SU-DHL-6 (cell line): ENCODE results near the gene SMOC2.

Experiments used
- H2AFZ ChIP-seq: fragments of 200-600 bp; sonication (generic); 2 replicates; pipeline ENCODE4 v1.6.1; 2014; ENCODE audit warnings: low read depth, mild to moderate bottlenecking, moderate library complexity, mixed read lengths, antibody characterized with exemption, low read length; ENCODE audit not compliant: severe bottlenecking
- H3F3A ChIP-seq: fragments of 200-600 bp; shearing (Covaris generic); 2 replicates; pipeline ENCODE4 v1.6.0; 2016; ENCODE audit warnings: antibody characterized with exemption, mild to moderate bottlenecking; ENCODE audit not compliant: insufficient read depth
- H3K27ac ChIP-seq: fragments of 200-600 bp; sonication (generic); 2 replicates; pipeline ENCODE4 v1.5.1; 2016; ENCODE audit warnings: low read depth, mild to moderate bottlenecking, low read length, moderate library complexity, mixed read lengths
- H3K27me3 ChIP-seq: fragments of 200-600 bp; sonication (generic), shearing (Covaris generic); 2 replicates; pipeline ENCODE4 v1.6.0; 2014; ENCODE audit warnings: mild to moderate bottlenecking, low read length
- H3K36me3 ChIP-seq: fragments of 200-600 bp; sonication (generic); 2 replicates; pipeline ENCODE4 v1.6.1; 2014; ENCODE audit warnings: mild to moderate bottlenecking, low read length, mixed read lengths
- H3K4me2 ChIP-seq: fragments of 300-600, 200-600 bp; shearing (Covaris generic), sonication (generic); 2 replicates; pipeline ENCODE4 v1.6.0; 2014; ENCODE audit warnings: low read length, low read depth, mild to moderate bottlenecking; ENCODE audit not compliant: poor library complexity, severe bottlenecking
- H3K4me3 ChIP-seq: fragments of 200-600 bp; sonication (generic); 2 replicates; pipeline ENCODE4 v1.5.1; 2014; ENCODE audit warnings: antibody characterized with exemption, low read length, mild to moderate bottlenecking, mixed read lengths; ENCODE audit not compliant: insufficient read depth, poor library complexity, severe bottlenecking
- H3K79me2 ChIP-seq: fragments of 200-600 bp; sonication (generic); 2 replicates; pipeline ENCODE4 v1.6.1; 2014; ENCODE audit warnings: mild to moderate bottlenecking, low read length, moderate library complexity; ENCODE audit not compliant: insufficient read depth
- H3K9ac ChIP-seq: fragments of 200-600 bp; sonication (generic); 2 replicates; pipeline ENCODE4 v1.7.0; 2014; ENCODE audit warnings: mild to moderate bottlenecking, low read length
- H3K9me2 ChIP-seq: fragments of 200-600 bp; sonication (generic); replicated peaks from 2 replicates; pipeline ENCODE4 v1.6.1; 2014; ENCODE audit warnings: low read length; ENCODE audit not compliant: insufficient read depth
- H3K9me3 ChIP-seq: fragments of 200-600 bp; sonication (generic); 2 replicates; pipeline ENCODE4 v1.6.1; 2014; ENCODE audit warnings: low read length, mixed read lengths; ENCODE audit not compliant: insufficient read depth
- H4K20me1 ChIP-seq: fragments of 200-600 bp; sonication (generic); 2 replicates; pipeline ENCODE4 v1.6.1; 2014; ENCODE audit warnings: low read depth, mild to moderate bottlenecking, antibody characterized with exemption, low read length, moderate library complexity, mixed read lengths
- CTCF ChIP-seq: fragments of 200-600 bp; sonication (generic); IDR thresholded peaks from one replicate; pipeline ENCODE4 v1.5.1; 2017; ENCODE audit warnings: antibody characterized with exemption, mild to moderate bottlenecking, low read length, moderate library complexity; ENCODE audit not compliant: insufficient read depth, poor library complexity, severe bottlenecking
- EZH2phosphoT487 ChIP-seq: fragments of 200-600 bp; sonication (generic), shearing (Covaris generic); conservative IDR thresholded peaks from 2 replicates; pipeline ENCODE4 v1.6.1; 2018; ENCODE audit warnings: mild to moderate bottlenecking, antibody characterized with exemption, low read length, moderate library complexity, mixed read lengths

Gene SMOC2

GRCh38 chr6:168499045-168499650 is 58.2 kb downstream of the SMOC2 start:
- no peak overlapping the region for H3K27ac ChIP-seq
- H3K4me3 ChIP-seq = no peak overlapping the region
- no peaks in the 10 kb centered on the region for H4K20me1 ChIP-seq
- TF ChIP-seq EZH2phosphoT487 (no peak), CTCF (no peak)
- H3K27me3 ChIP-seq = no peaks in the 10 kb centered on the region
- no peak overlapping the region for H2AFZ ChIP-seq
- H3K4me2 ChIP-seq = no peak overlapping the region
- no peaks in the 10 kb centered on the region for H3K36me3 ChIP-seq
- no peaks in the 10 kb centered on the region for H3F3A ChIP-seq
- H3K9ac ChIP-seq = no peak overlapping the region
- no peaks in the 10 kb centered on the region for H3K79me2 ChIP-seq
- no peaks in the 10 kb centered on the region for H3K9me3 ChIP-seq
- H3K9me2 ChIP-seq = no peaks in the 10 kb centered on the region

GRCh38 chr6:168500519-168500918 is 59.5 kb downstream of the SMOC2 start:
- Histone ChIP-seq H3F3A (no peaks in the 10 kb centered on the region), H3K27me3 (no peaks in the 10 kb centered on the region), H3K36me3 (no peaks in the 10 kb centered on the region), H3K4me3 (no peak overlapping the region), H4K20me1 (no peaks in the 10 kb centered on the region), H3K79me2 (no peaks in the 10 kb centered on the region), H3K9me3 (no peaks in the 10 kb centered on the region), H3K4me2 (no peak overlapping the region), H2AFZ (no peak overlapping the region), H3K27ac (no peak overlapping the region), H3K9ac (no peak overlapping the region), H3K9me2 (no peaks in the 10 kb centered on the region)
- TF ChIP-seq EZH2phosphoT487 = no peak
- no peak for TF ChIP-seq CTCF

- Histone ChIP-seq H3K4me3 (no peak overlapping the region), H3K79me2 (no peaks in the 10 kb centered on the region), H2AFZ (no peak overlapping the region), H3K9ac (no peak overlapping the region), H3K27me3 (no peaks in the 10 kb centered on the region), H3K9me3 (no peaks in the 10 kb centered on the region), H3K36me3 (no peaks in the 10 kb centered on the region), H4K20me1 (no peaks in the 10 kb centered on the region), H3K27ac (no peak overlapping the region), H3K4me2 (no peak overlapping the region), H3K9me2 (no peaks in the 10 kb centered on the region), H3F3A (no peaks in the 10 kb centered on the region)
- TF ChIP-seq CTCF (no peak), EZH2phosphoT487 (no peak)
Observed at GRCh38 chr6:168501561-168501960, 60.6 kb downstream of the SMOC2 start.
